ENCODE results near the gene DPH7. TPM values are rescaled to one million over a fixed set of nuclear protein-coding genes. Genes with fewer than 3 reads are reported as not detected.

DPH7 gene
- total RNA-seq, 1 experiment from 2014 or later, result 43.9 TPM

- Mint-ChIP-seq H3K4me3 (peak overlapping the region; percentile 87), H3K27ac (peak overlapping the region; percentile 88), H3K36me3 (peaks cover 35% of the 10 kb centered on the region), H3K9me3 (peaks cover 3% of the 10 kb centered on the region), H3K27me3 (ENCODE audit: low read depth) (no peaks in the 10 kb centered on the region; the same call in 1 of the 2 replicates), H3K4me1 (peaks cover 7% of the 10 kb centered on the region)
- ChIA-PET CTCF (interaction anchor here (0.6 to 1.8 kb wide), 18 partner anchors 8 to 470 kb away, joined by 3 to 22 read pairs (median 4); partner anchors contain the start of genes ARRDC1, DPH7, EHMT1 and EXD3), POLR2A (interaction anchor here (0.6 kb wide), 1 partner anchor 52 kb away, joined by 4 read pairs; no protein-coding TSS in a partner anchor)
- ATAC-seq (peak; percentile 1; the same call in 1 of the 2 replicates), DNase-seq (ENCODE audit: low spot score) (peak; percentile 40)
- TF ChIP-seq NR2C2 (CRISPR knock-in tag; IDR thresholded peaks at IDR 0.05) (no peak), E2F5 (CRISPR knock-in tag; IDR thresholded peaks at IDR 0.05) (peak; percentile 38; the same call in 1 of the 2 replicates), GABPB1 (CRISPR knock-in tag; IDR thresholded peaks at IDR 0.05) (no peak), FOXP1 (CRISPR knock-in tag; IDR thresholded peaks at IDR 0.05; ENCODE audit: borderline replicate concordance) (0 out of 2 replicates have a peak, but pooled peaks have one; percentile 13), ARID4B (CRISPR knock-in tag; IDR thresholded peaks at IDR 0.05; ENCODE audit: borderline replicate concordance) (0 out of 2 replicates have a peak, but pooled peaks have one; percentile 8), ZBTB21 (CRISPR knock-in tag; IDR thresholded peaks at IDR 0.05; ENCODE audit: borderline replicate concordance) (no peak)
These were observed 26.5 kb downstream of the DPH7 start for GRCh38 chr9:137552022-137552768.

- no peaks in the 10 kb centered on the region; the same call in 1 of the 2 replicates for H3K27me3 Mint-ChIP-seq (ENCODE audit: low read depth)
- peaks cover 38% of the 10 kb centered on the region for H3K36me3 Mint-ChIP-seq
- peaks cover 7% of the 10 kb centered on the region for H3K4me1 Mint-ChIP-seq
- peak within 1 kb of the TSS; percentile 88 for H3K27ac Mint-ChIP-seq
- peaks cover 10% of the 10 kb centered on the region for H3K9me3 Mint-ChIP-seq
- DNase-seq (ENCODE audit: low spot score) (peak; percentile 93), ATAC-seq (peak; percentile 85)
- ChIA-PET CTCF (interaction anchor here (0.6 to 1.8 kb wide), 21 partner anchors 9 to 471 kb away, joined by 3 to 22 read pairs (median 5); partner anchors contain the start of genes ARRDC1, DPH7, EHMT1 and EXD3), POLR2A (interaction anchor here (0.5 to 0.6 kb wide), 2 partner anchors 53 to 174 kb away, joined by 4 to 5 read pairs; no protein-coding TSS in a partner anchor)
- peak within 1 kb of the TSS; percentile 87 for H3K4me3 Mint-ChIP-seq
- TF ChIP-seq RELA (CRISPR knock-in tag; IDR thresholded peaks at IDR 0.05; ENCODE audit: borderline replicate concordance), result no peak
- TF ChIP-seq ATF6 (CRISPR knock-in tag; IDR thresholded peaks at IDR 0.05), result no peak
- TF ChIP-seq MXD4 (CRISPR knock-in tag; IDR thresholded peaks at IDR 0.05; ENCODE audit: borderline replicate concordance), result no peak
- no peak for TF ChIP-seq ZNF121 (CRISPR knock-in tag; IDR thresholded peaks at IDR 0.05)
- no peak for TF ChIP-seq RORB (CRISPR knock-in tag; IDR thresholded peaks at IDR 0.05)
- TF ChIP-seq ZSCAN18 (CRISPR knock-in tag; IDR thresholded peaks at IDR 0.05), result no peak
- TF ChIP-seq ETV6 (CRISPR knock-in tag; IDR thresholded peaks at IDR 0.05), result no peak
- TF ChIP-seq ZNF416 (CRISPR knock-in tag; IDR thresholded peaks at IDR 0.05), result no peak
- no peak for TF ChIP-seq OVOL2 (CRISPR knock-in tag; IDR thresholded peaks at IDR 0.05; ENCODE audit: borderline replicate concordance)
- TF ChIP-seq NFATC4 (CRISPR knock-in tag; IDR thresholded peaks at IDR 0.05), result no peak
- TF ChIP-seq TEAD4 (CRISPR knock-in tag; IDR thresholded peaks at IDR 0.05), result no peak
- no peak for TF ChIP-seq NR2C2 (CRISPR knock-in tag; IDR thresholded peaks at IDR 0.05)
- no peak for TF ChIP-seq ZMAT4 (CRISPR knock-in tag; IDR thresholded peaks at IDR 0.05)
- TF ChIP-seq MAX (CRISPR knock-in tag; IDR thresholded peaks at IDR 0.05), result peak; percentile 25; the same call in 1 of the 2 replicates
- no peak for TF ChIP-seq HMGA2 (CRISPR knock-in tag; IDR thresholded peaks at IDR 0.05)
- TF ChIP-seq CBFB (CRISPR knock-in tag; IDR thresholded peaks at IDR 0.05; ENCODE audit: low read depth), result no peak
These were observed 27.3 kb downstream of the DPH7 start, which contains the start of gene MRPL41 for GRCh38 chr9:137551264-137552021. MRPL41 (plus strand) TSS chr9:137551879; CDS start chr9:137552082, 203 bp downstream.
